Measurements from ENCODE around the gene TTBK2.
A peak's percentile ranks its signal among the peaks of the same experiment; 100 is the strongest.

Gene TTBK2

GRCh38 chr15:42760759-42761158 lies 159.8 kb downstream of the TTBK2 start:
- H3K4me3 ChIP-seq (ENCODE audit: low read length) = no peak overlapping the region
- DNase-seq (ENCODE audit: low read depth) = no peak
- TF ChIP-seq CTCF (conservative IDR thresholded peaks at IDR 0.05; ENCODE audit: low read length) = no peak

- TF ChIP-seq CTCF (conservative IDR thresholded peaks at IDR 0.05; ENCODE audit: low read length) = no peak
- DNase-seq (ENCODE audit: low read depth) = no peak
- H3K4me3 ChIP-seq (ENCODE audit: low read length) = no peak overlapping the region
Measured at GRCh38 chr15:42759093-42759492, 161.5 kb downstream of the TTBK2 start.

DNA sequence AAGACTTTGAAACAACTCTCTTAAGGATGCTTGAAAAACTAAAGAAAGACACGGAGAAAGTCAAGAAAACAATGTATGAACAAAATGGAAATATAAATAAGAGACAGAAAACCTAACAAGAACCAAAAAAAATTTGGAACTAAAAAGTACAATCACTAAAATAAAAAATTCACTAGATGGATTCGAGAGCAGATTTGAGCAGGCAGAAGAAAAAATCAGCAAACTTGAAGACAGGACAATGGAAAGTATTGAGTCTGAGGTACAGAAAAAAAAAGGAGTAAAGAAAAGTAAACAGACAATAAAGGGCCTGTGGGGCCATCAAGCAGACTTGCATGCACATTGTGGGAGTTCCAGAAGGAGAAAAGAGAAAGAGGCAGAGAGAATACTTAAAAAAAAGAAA lies 170.3 kb downstream of the TTBK2 start:
- no peak for DNase-seq (ENCODE audit: low read depth)
- no peak for TF ChIP-seq CTCF (conservative IDR thresholded peaks at IDR 0.05; ENCODE audit: low read length)
- no peak overlapping the region for H3K4me3 ChIP-seq (ENCODE audit: low read length)

DNA sequence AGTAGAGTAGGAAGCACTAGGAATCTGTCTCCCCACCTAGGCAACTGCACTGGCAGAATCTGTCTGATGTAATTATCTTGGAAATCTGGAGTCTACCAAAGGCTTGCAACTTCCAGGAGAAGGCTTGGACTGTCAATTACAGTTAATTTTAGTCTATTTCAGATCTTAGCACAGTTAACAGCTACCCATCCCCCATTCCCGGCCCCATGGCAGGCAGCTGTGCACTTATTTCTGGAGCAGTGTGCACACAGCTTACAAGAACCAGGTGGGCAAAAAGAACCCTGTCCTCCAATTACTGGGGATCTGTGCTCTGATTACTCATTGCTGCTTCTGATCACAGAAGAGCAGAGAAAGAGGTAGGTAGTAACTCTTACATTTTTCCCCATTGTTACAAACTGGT lies 171.3 kb downstream of the TTBK2 start:
- TF ChIP-seq CTCF (conservative IDR thresholded peaks at IDR 0.05; ENCODE audit: low read length) = no peak
- no peak overlapping the region for H3K4me3 ChIP-seq (ENCODE audit: low read length)
- no peak for DNase-seq (ENCODE audit: low read depth)

DNA sequence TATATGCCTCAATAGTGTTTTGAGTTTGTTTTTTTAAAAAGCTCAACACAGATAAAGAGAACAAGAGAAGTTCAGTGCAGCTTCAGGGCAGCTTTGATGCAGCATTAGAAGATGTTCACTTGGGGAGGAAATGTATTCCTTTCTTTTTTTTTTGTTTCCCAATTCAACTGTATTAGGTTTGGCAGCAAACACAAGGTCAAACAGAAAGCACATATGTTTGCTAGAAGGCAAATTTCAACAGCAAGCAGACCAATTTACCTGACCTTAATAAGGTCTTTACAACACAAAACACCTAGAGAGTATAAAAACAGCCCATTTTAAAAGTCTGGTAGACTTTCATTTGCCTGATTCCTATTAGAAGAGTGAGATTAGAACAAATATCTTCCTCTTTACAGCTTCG lies 176.4 kb downstream of the TTBK2 start:
- no peak overlapping the region for H3K4me3 ChIP-seq (ENCODE audit: low read length)
- no peak for DNase-seq (ENCODE audit: low read depth)
- no peak for TF ChIP-seq CTCF (conservative IDR thresholded peaks at IDR 0.05; ENCODE audit: low read length)

GRCh38 chr15:42742149-42742548 lies 178.4 kb downstream of the TTBK2 start:
- peak; percentile 3 for DNase-seq (ENCODE audit: low read depth)
- no peak for TF ChIP-seq CTCF (conservative IDR thresholded peaks at IDR 0.05; ENCODE audit: low read length)

GRCh38 chr15:42741710-42742109 lies 178.9 kb downstream of the TTBK2 start:
- peak; percentile 36 for DNase-seq (ENCODE audit: low read depth)
- TF ChIP-seq CTCF (conservative IDR thresholded peaks at IDR 0.05; ENCODE audit: low read length) = peak; percentile 40
- no peak overlapping the region for H3K4me3 ChIP-seq (ENCODE audit: low read length)

More at GRCh38 chr15:42742149-42742548, 178.4 kb downstream of the TTBK2 start:
- H3K4me3 ChIP-seq (ENCODE audit: low read length) = no peak overlapping the region

All from AG10803 (cell line).